ENCODE measurements around the gene RAB26.
"Not testable (repeated sequence)": the region's sequence is repeated elsewhere in the genome, so short reads cannot be mapped to it uniquely, and the experiment has no call there.

Gene RAB26

GRCh38 chr16:2200313-2200712, 51.9 kb downstream of the RAB26 start:
- no peak for DNase-seq

GRCh38 chr16:2203119-2203688, 54.8 kb downstream of the RAB26 start:
- not testable (repeated sequence) for DNase-seq
